Measurements from ENCODE around the gene DPH1.

GRCh38 chr17:2013994-2014317 lies 16.0 kb upstream of the DPH1 start:
- TF ChIP-seq REST (IDR thresholded peaks at IDR 0.05): no peak
- no peak for TF ChIP-seq RARB (CRISPR knock-in tag; IDR thresholded peaks at IDR 0.05)
- TF ChIP-seq CTCF (IDR thresholded peaks at IDR 0.05): no peak
- no peak for TF ChIP-seq JUN (IDR thresholded peaks at IDR 0.05)
- no peak for TF ChIP-seq CHD2 (IDR thresholded peaks at IDR 0.05; ENCODE audit: low read length, partially characterized antibody)
- TF ChIP-seq KDM1A (IDR thresholded peaks at IDR 0.05; ENCODE audit: low read depth): no peak
- TF ChIP-seq RFX5 (IDR thresholded peaks at IDR 0.05): no peak
- TF ChIP-seq EP300 (IDR thresholded peaks at IDR 0.05): no peak

Data from A549 (cell line).